SK-N-SH treated with all-trans-retinoic acid at 6 μM for 48 hours (cell line): Measurements from ENCODE around the gene MPDZ.

ENCODE experiments used
- ATAC-seq: fragments of 200-7000 bp; cut with Tn5 transposase; 3 replicates; pipeline ENCODE4 v1.9.1; 2020; ENCODE audit warnings: mild to moderate bottlenecking, moderate library complexity
- ARNTL ChIP-seq: fragments of 450-650 bp; formaldehyde crosslinking; IDR thresholded peaks from 2 replicates; pipeline ENCODE4 v1.5.0; 2020; ENCODE audit warnings: low read depth, mild to moderate bottlenecking, moderate library complexity, borderline replicate concordance
- BACH2 ChIP-seq: fragments of 250-450 bp; sonication (Bioruptor Pico); IDR thresholded peaks from 2 replicates; pipeline ENCODE4 v1.9.0; 2021; ENCODE audit warnings: mild to moderate bottlenecking, borderline replicate concordance
- ESRRG ChIP-seq: fragments of 250-450 bp; sonication (Bioruptor Pico); IDR thresholded peaks from 2 replicates; pipeline ENCODE4 v1.6.1; 2021; ENCODE audit warnings: mild to moderate bottlenecking
- GLIS3 ChIP-seq: fragments of 250-450 bp; sonication (Bioruptor Pico); IDR thresholded peaks from 2 replicates; pipeline ENCODE4 v1.5.0; 2020; ENCODE audit warnings: mild to moderate bottlenecking, moderate library complexity
- ISL1 ChIP-seq: fragments of 250-450 bp; sonication (Bioruptor Pico); IDR thresholded peaks from 2 replicates; pipeline ENCODE4 v2.1.2; 2022; ENCODE audit warnings: mild to moderate bottlenecking, moderate library complexity
- RARB ChIP-seq: fragments of 250-450 bp; sonication (Bioruptor Pico); IDR thresholded peaks from 2 replicates; pipeline ENCODE4 v1.8.0; 2021; ENCODE audit warnings: mild to moderate bottlenecking, moderate library complexity
- SNAI2 ChIP-seq: fragments of 250-450 bp; sonication (Bioruptor Pico); IDR thresholded peaks from 2 replicates; pipeline ENCODE4 v1.5.0; 2020; ENCODE audit warnings: mild to moderate bottlenecking, moderate library complexity
- TCF4 ChIP-seq: fragments of 250-450 bp; sonication (Bioruptor Pico); IDR thresholded peaks from 2 replicates; pipeline ENCODE4 v1.8.0; 2021; ENCODE audit warnings: mild to moderate bottlenecking, moderate library complexity, borderline replicate concordance
- TOX ChIP-seq: fragments of 250-450 bp; sonication (Bioruptor Pico); IDR thresholded peaks from 2 replicates; pipeline ENCODE4 v1.8.0; 2021; ENCODE audit warnings: mild to moderate bottlenecking, moderate library complexity, borderline replicate concordance
- ZFP3 ChIP-seq: fragments of 250-450 bp; sonication (Bioruptor Pico); IDR thresholded peaks from 2 replicates; pipeline ENCODE4 v1.5.0; 2020; ENCODE audit warnings: mild to moderate bottlenecking, moderate library complexity
- ZNF565 ChIP-seq: fragments of 450-650 bp; formaldehyde crosslinking; conservative IDR thresholded peaks from 2 replicates; pipeline ENCODE4 v1.5.0; 2020; ENCODE audit warnings: low read depth, mild to moderate bottlenecking, moderate library complexity
- ZNF70 ChIP-seq: fragments of 450-650 bp; formaldehyde crosslinking; IDR thresholded peaks from 2 replicates; pipeline ENCODE4 v1.5.0; 2020; ENCODE audit warnings: mild to moderate bottlenecking, moderate library complexity
- TF ChIP-seq, protein P1 (sequence below): fragments of 250-450 bp; sonication (Bioruptor Pico); IDR thresholded peaks from 2 replicates; pipeline ENCODE4 v1.8.0; 2021; ENCODE audit warnings: low read depth, mild to moderate bottlenecking, moderate library complexity, borderline replicate concordance
- TF ChIP-seq, protein P2 (sequence below): fragments of 250-450 bp; sonication (Bioruptor Pico); IDR thresholded peaks from 2 replicates; pipeline ENCODE4 v1.5.0; 2020; ENCODE audit warnings: mild to moderate bottlenecking, moderate library complexity
- TF ChIP-seq, protein P3 (sequence below): fragments of 250-450 bp; sonication (Bioruptor Pico); IDR thresholded peaks from 2 replicates; pipeline ENCODE4 v1.5.1; 2021; ENCODE audit warnings: mild to moderate bottlenecking, moderate library complexity
- TF ChIP-seq, protein P4 (sequence below): fragments of 250-450 bp; sonication (Bioruptor Pico); IDR thresholded peaks from 2 replicates; pipeline ENCODE4 v1.5.1; 2020; ENCODE audit warnings: low read depth, mild to moderate bottlenecking, moderate library complexity

MPDZ gene

DNA sequence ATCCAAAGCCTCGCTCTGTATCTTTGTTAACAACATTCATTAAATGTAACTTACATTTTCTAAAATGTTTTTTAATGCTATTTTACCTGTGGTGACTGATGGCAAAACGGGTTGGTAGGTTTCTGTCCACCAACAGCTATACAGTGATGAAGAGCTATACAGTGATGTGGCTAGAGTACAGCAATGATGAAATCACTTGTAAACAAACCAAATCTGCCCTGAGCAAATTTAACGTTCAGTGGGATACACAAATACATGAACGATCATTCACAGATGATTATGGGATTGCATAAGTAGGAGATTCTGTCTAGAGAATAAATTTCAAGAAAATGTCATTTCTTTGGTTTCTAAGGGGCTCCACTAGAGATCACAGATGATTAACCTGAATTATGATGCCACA lies 132.7 kb downstream of the MPDZ start:
- no peak for ATAC-seq
- TF ChIP-seq ZNF70 (no peak), ARNTL (CRISPR knock-in tag) (no peak)

DNA sequence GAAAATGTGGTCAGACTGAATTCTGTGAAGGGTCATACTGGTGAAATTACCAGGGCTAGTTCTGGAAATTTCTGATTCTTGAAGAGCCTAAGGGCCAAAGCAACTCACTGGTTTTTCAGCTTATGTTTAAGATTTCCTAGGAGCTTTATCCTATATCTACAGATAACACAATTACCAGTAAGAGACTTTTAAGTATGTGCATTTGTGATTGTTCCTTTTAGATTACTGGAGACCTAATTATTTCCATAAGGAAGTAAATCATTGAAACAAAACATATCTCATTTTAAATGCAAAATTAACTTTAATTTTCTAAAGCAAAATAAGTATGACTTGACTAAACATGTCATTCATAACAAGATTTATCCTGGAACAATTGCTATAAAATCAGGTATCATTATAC lies 134.2 kb downstream of the MPDZ start:
- TF ChIP-seq TCF4 (CRISPR knock-in tag) (peak; percentile 60), ISL1 (CRISPR knock-in tag) (peak; percentile 44)
- TF ChIP-seq, protein P1, sequence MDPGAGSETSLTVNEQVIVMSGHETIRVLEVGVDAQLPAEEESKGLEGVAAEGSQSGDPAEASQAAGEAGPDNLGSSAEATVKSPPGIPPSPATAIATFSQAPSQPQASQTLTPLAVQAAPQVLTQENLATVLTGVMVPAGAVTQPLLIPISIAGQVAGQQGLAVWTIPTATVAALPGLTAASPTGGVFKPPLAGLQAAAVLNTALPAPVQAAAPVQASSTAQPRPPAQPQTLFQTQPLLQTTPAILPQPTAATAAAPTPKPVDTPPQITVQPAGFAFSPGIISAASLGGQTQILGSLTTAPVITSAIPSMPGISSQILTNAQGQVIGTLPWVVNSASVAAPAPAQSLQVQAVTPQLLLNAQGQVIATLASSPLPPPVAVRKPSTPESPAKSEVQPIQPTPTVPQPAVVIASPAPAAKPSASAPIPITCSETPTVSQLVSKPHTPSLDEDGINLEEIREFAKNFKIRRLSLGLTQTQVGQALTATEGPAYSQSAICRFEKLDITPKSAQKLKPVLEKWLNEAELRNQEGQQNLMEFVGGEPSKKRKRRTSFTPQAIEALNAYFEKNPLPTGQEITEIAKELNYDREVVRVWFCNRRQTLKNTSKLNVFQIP (CRISPR knock-in tag), result no peak
- TF ChIP-seq, protein P2, sequence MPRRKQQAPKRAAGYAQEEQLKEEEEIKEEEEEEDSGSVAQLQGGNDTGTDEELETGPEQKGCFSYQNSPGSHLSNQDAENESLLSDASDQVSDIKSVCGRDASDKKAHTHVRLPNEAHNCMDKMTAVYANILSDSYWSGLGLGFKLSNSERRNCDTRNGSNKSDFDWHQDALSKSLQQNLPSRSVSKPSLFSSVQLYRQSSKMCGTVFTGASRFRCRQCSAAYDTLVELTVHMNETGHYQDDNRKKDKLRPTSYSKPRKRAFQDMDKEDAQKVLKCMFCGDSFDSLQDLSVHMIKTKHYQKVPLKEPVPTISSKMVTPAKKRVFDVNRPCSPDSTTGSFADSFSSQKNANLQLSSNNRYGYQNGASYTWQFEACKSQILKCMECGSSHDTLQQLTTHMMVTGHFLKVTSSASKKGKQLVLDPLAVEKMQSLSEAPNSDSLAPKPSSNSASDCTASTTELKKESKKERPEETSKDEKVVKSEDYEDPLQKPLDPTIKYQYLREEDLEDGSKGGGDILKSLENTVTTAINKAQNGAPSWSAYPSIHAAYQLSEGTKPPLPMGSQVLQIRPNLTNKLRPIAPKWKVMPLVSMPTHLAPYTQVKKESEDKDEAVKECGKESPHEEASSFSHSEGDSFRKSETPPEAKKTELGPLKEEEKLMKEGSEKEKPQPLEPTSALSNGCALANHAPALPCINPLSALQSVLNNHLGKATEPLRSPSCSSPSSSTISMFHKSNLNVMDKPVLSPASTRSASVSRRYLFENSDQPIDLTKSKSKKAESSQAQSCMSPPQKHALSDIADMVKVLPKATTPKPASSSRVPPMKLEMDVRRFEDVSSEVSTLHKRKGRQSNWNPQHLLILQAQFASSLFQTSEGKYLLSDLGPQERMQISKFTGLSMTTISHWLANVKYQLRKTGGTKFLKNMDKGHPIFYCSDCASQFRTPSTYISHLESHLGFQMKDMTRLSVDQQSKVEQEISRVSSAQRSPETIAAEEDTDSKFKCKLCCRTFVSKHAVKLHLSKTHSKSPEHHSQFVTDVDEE (CRISPR knock-in tag), result peak; percentile 61; the same call in 1 of the 2 replicates
- no peak for ATAC-seq

DNA sequence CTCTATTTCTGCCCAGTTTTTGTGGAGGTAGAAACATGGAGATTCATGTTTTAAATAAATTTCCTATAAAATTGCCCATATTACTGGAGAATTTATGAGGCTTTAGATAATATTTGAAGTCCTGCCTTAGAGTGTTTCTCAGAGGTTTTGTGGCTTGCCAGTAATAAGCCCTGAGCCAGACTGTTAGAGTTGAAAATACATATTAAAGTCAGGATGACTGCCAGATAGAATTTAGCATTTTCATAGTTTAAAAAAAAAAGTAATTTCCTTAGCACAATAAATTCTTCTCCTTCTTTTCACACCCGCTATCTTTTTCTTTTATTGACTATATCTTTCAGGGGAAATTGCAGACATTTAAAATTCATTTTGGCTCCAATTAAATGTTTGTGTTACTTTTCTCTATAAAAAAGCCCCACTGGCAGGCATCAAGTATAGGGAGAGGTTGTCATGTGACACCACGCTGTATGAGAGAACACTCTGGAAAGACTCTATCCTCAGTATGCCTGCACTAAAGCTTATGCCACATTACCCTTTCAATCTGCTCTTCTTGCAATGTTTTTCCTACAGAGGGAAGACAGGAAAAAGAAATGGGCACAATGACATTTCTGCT lies 135.2 kb downstream of the MPDZ start:
- ATAC-seq, result no peak
- TF ChIP-seq ARNTL (CRISPR knock-in tag), result no peak
- TF ChIP-seq ZNF565 (CRISPR knock-in tag), result no peak
- TF ChIP-seq RARB (CRISPR knock-in tag), result no peak
- TF ChIP-seq, protein P1 (CRISPR knock-in tag), result no peak
- no peak for TF ChIP-seq ZNF70
- TF ChIP-seq SNAI2 (CRISPR knock-in tag), result no peak
- no peak for TF ChIP-seq GLIS3 (CRISPR knock-in tag)
- TF ChIP-seq BACH2 (CRISPR knock-in tag), result no peak
- no peak for TF ChIP-seq ISL1 (CRISPR knock-in tag)
- TF ChIP-seq TOX (CRISPR knock-in tag), result no peak
- TF ChIP-seq, protein P3, sequence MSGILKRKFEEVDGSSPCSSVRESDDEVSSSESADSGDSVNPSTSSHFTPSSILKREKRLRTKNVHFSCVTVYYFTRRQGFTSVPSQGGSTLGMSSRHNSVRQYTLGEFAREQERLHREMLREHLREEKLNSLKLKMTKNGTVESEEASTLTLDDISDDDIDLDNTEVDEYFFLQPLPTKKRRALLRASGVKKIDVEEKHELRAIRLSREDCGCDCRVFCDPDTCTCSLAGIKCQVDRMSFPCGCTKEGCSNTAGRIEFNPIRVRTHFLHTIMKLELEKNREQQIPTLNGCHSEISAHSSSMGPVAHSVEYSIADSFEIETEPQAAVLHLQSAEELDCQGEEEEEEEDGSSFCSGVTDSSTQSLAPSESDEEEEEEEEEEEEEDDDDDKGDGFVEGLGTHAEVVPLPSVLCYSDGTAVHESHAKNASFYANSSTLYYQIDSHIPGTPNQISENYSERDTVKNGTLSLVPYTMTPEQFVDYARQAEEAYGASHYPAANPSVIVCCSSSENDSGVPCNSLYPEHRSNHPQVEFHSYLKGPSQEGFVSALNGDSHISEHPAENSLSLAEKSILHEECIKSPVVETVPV (CRISPR knock-in tag), result no peak
- TF ChIP-seq ZFP3, result no peak
- TF ChIP-seq, protein P2 (CRISPR knock-in tag), result no peak
- TF ChIP-seq TCF4 (CRISPR knock-in tag), result no peak

DNA sequence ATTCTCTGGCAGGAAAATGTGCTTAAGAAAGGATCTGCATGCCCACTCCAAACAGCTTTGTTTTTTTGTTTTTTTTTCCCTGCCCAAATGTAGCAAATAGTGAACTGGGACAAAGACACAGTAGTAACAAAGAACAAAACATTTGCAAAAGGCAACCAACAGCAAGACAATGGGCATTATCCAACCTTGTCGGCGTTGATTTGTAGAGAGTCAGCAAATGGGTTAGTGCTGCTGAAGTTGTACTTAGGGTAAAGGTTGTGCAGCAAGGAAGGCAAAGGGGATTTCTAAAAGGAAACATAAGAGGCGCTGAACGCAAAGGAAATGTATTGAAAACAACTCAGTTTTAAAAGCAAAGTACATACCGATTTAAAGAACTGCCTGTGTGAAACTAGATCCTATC lies 136.2 kb downstream of the MPDZ start:
- ATAC-seq, result no peak
- TF ChIP-seq TOX (CRISPR knock-in tag) (no peak), RARB (CRISPR knock-in tag) (no peak), ISL1 (CRISPR knock-in tag) (no peak), ARNTL (CRISPR knock-in tag) (no peak), TCF4 (CRISPR knock-in tag) (no peak), GLIS3 (CRISPR knock-in tag) (no peak), ESRRG (CRISPR knock-in tag) (no peak)
- TF ChIP-seq, protein P1 (CRISPR knock-in tag), result no peak
- TF ChIP-seq, protein P2 (CRISPR knock-in tag), result no peak
- TF ChIP-seq, protein P4, sequence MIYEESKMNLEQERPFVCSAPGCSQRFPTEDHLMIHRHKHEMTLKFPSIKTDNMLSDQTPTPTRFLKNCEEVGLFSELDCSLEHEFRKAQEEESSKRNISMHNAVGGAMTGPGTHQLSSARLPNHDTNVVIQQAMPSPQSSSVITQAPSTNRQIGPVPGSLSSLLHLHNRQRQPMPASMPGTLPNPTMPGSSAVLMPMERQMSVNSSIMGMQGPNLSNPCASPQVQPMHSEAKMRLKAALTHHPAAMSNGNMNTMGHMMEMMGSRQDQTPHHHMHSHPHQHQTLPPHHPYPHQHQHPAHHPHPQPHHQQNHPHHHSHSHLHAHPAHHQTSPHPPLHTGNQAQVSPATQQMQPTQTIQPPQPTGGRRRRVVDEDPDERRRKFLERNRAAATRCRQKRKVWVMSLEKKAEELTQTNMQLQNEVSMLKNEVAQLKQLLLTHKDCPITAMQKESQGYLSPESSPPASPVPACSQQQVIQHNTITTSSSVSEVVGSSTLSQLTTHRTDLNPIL (CRISPR knock-in tag), result no peak
